Colonic mucosa (tissue), 4 donors: ENCODE measurements around the gene ZYG11A. TPM values are rescaled to one million over a fixed set of nuclear protein-coding genes. Genes with fewer than 3 reads are reported as not detected.

ENCODE experiments used
- DNase-seq: peaks from one replicate; pipeline ENCODE4 v3.0.0-alpha.2; 2020
- H3K27ac ChIP-seq: fragments of 200-600 bp; one replicate; pipeline ENCODE4 v1.8.0; 2021
- H3K27me3 ChIP-seq: fragments of 200-600 bp; one replicate; pipeline ENCODE4 v1.8.0; 2021
- H3K36me3 ChIP-seq: fragments of 200-600 bp; one replicate; pipeline ENCODE4 v1.8.0; 2021
- H3K4me1 ChIP-seq: fragments of 200-600 bp; one replicate; pipeline ENCODE4 v1.8.0; 2021; ENCODE audit warnings: mild to moderate bottlenecking
- H3K4me3 ChIP-seq: fragments of 200-600 bp; one replicate; pipeline ENCODE4 v1.8.0; 2021
- H3K9ac ChIP-seq, 2 donors: one replicate each; pipeline ENCODE4 v1.7.0; 2013; ENCODE audit warnings: control low read depth in 2 of 2, low read depth in 2 of 2, low read length in 2 of 2
- H3K9me3 ChIP-seq: fragments of 200-600 bp; one replicate; pipeline ENCODE4 v1.8.0; 2021
- intact Hi-C: fragments of 100-400 bp; cut with DNase I; formaldehyde crosslinking; loops from one replicate; pipeline ENCODE4 v1.14.1; 2022
- microRNA-seq: library from miRNA; unstranded; fragments of <30 nt; microRNA quantifications from one replicate; pipeline ENCODE4, GENCODE V29; 2019
- total RNA-seq, 2 donors: library from RNA; stranded (reverse); fragmentation: NEBNext Ultra II Directional in 1 of 2; extraction: Animal tissue kit (Norgen Biotek cat#: 25700) in 1 of 2; gene quantifications; one replicate each; pipeline ENCODE4 v1.2.1, GENCODE V29; 2021
- TF ChIP-seq, protein P1 (sequence below): fragments of 200-600 bp; IDR thresholded peaks from one replicate; pipeline ENCODE4 v1.8.0; 2022; ENCODE audit warnings: antibody characterized with exemption, mild to moderate bottlenecking
- donor health status: healthy.
- donor health status: DM: no; HTN: no; CAD: no.
- donor health status: DM: no; HTN: no; CAD: no.

ZYG11A gene
- total RNA-seq, 2 donors from 2014 or later = 0.05 to 0.22 TPM

DNA sequence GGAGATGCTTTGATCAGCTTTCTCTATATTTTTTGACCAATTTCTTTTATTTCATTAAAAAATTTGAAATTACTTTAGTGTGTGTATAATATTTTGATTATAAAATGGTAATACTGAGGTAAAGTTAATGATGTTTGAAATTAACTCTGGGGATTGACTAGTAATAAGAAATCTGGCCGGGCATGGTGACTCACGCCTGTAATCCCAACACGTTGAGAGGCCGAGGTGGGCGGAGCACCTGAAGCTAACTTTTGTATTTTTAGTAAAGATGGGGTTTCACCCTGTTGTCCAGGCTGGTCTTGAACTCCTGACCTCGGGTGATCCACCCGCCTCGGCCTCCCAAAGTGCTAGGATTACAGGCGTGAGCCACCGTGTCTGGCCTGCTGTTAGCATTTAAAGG lies 102.0 kb downstream of the ZYG11A start:
- H3K9me3 ChIP-seq = no peaks in the 10 kb centered on the region
- intact Hi-C loops = no loop called here
- H3K36me3 ChIP-seq = no peaks in the 10 kb centered on the region
- no peaks in the 10 kb centered on the region for H3K4me1 ChIP-seq
- DNase-seq = no peak
- H3K4me3 ChIP-seq = no peak overlapping the region
- H3K9ac ChIP-seq = no peak overlapping the region
- H3K27ac ChIP-seq = no peak overlapping the region
- H3K27me3 ChIP-seq = no peaks in the 10 kb centered on the region
- TF ChIP-seq, protein P1, sequence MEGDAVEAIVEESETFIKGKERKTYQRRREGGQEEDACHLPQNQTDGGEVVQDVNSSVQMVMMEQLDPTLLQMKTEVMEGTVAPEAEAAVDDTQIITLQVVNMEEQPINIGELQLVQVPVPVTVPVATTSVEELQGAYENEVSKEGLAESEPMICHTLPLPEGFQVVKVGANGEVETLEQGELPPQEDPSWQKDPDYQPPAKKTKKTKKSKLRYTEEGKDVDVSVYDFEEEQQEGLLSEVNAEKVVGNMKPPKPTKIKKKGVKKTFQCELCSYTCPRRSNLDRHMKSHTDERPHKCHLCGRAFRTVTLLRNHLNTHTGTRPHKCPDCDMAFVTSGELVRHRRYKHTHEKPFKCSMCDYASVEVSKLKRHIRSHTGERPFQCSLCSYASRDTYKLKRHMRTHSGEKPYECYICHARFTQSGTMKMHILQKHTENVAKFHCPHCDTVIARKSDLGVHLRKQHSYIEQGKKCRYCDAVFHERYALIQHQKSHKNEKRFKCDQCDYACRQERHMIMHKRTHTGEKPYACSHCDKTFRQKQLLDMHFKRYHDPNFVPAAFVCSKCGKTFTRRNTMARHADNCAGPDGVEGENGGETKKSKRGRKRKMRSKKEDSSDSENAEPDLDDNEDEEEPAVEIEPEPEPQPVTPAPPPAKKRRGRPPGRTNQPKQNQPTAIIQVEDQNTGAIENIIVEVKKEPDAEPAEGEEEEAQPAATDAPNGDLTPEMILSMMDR = no peak

Small RNA genes lying within 50 kb of the gene (microRNA-seq; reads per million reads assigned to microRNA genes)
- gene MIR1273F (not detected), gene MIR1273G (not detected), gene MIR5095 (not detected)

Other genes with a start within 250 kb of the ZYG11A start
- 1 to 10 TPM; 1.8 to 6.0 TPM for gene GPX7, start 240.4 kb upstream of the ZYG11A start, total RNA-seq
- gene SHISAL2A, start 209.6 kb upstream of the ZYG11A start, total RNA-seq = under 1 TPM in 1 of 2 donors, not detected in 1; 0.22 TPM
- 10 to 100 TPM; 14.8 to 23.8 TPM for gene COA7, start 144.4 kb upstream of the ZYG11A start, total RNA-seq
- gene ZYG11B, start 116.3 kb upstream of the ZYG11A start, total RNA-seq = 10 to 100 TPM; 20.5 to 26.6 TPM
- gene ECHDC2, start 79.0 kb downstream of the ZYG11A start, total RNA-seq = 100 to 1,000 TPM in 1 of 2 donors, 10 to 100 TPM in 1; 94.4 to 105 TPM
- 100 to 1,000 TPM; 178 to 325 TPM for gene SCP2, start 84.5 kb downstream of the ZYG11A start, total RNA-seq
- 1 to 10 TPM; 3.2 to 9.1 TPM for gene PODN, start 219.5 kb downstream of the ZYG11A start, total RNA-seq